GM12878 (cell line): ENCODE measurements around the gene BCAS3. TPM values are rescaled to one million over a fixed set of nuclear protein-coding genes. Genes with fewer than 3 reads are reported as not detected.

ENCODE experiments used
- ATAC-seq: fragments of 200-7000 bp; cut with Tn5 transposase; 3 replicates; pipeline ENCODE4 v1.9.1; 2020; ENCODE audit warnings: mild to moderate bottlenecking, moderate library complexity
- BruUV-seq: library from RNA; stranded (reverse); fragments of 400-500 nt; replicated peaks from 2 replicates; lab custom pipeline; 2021; lab: Mats Ljungman, UMichigan
- CTCF ChIA-PET: fragments of 300-600 bp; sonication (Branson Sonifier 250); formaldehyde crosslinking; extraction: SDS; loops from one replicate; lab custom pipeline; 2021; ENCODE audit warnings: inconsistent platforms; lab: Yijun Ruan, JAX
- POLR2A ChIA-PET: fragments of 350-600 bp; formaldehyde crosslinking; extraction: SDS; loops from one replicate; lab custom pipeline; 2021; ENCODE audit warnings: inconsistent platforms; lab: Charles Lee
- RAD21 ChIA-PET: fragments of 300-600 bp; sonication (Branson Sonifier 250); formaldehyde crosslinking; loops from one replicate; lab custom pipeline; 2023; ENCODE audit warnings: antibody characterized with exemption; ENCODE audit not compliant: unreplicated experiment; lab: Charles Lee
- SMC1A ChIA-PET: fragments of 300-600 bp; sonication (Branson Sonifier 250); formaldehyde crosslinking; loops from one replicate; lab custom pipeline; 2023; ENCODE audit not compliant: unreplicated experiment, uncharacterized antibody; lab: Charles Lee
- DNase-seq: peaks from one replicate; pipeline ENCODE4 v3.0.0-alpha.2; 2011; ENCODE audit warnings: low read depth, low spot score
- FAIRE-seq: peaks from 3 replicates; lab custom pipeline; 2011; peaks lifted over from hg19 to GRCh38; lab: Jason Lieb, UNC
- H2AFZ ChIP-seq: 2 replicates; pipeline ENCODE4 v1.6.0; 2011; ENCODE audit warnings: low read depth, low read length, control low read depth; ENCODE audit not compliant: control insufficient read depth
- H3K27ac ChIP-seq: 2 replicates; pipeline ENCODE4 v1.5.1; 2011; ENCODE audit warnings: control low read depth; ENCODE audit not compliant: control insufficient read depth, insufficient read depth
- H3K27me3 ChIP-seq, 2 experiments: replicated peaks in 1 of 2; 2 replicates each; pipeline versions ENCODE4 v1.6.0 to v1.6.1; 2011; ENCODE audit warnings: low read length in 1 of 2; ENCODE audit not compliant: control insufficient read depth in 2 of 2, insufficient read depth in 2 of 2
- H3K36me3 ChIP-seq, 2 experiments: 2 replicates each; pipeline ENCODE4 v1.5.1; 2011; ENCODE audit warnings: low read length in 1 of 2; ENCODE audit not compliant: control insufficient read depth in 2 of 2, insufficient read depth in 2 of 2
- H3K4me1 ChIP-seq: 2 replicates; pipeline ENCODE4 v1.6.1; 2011; ENCODE audit warnings: mild to moderate bottlenecking, low read length, moderate library complexity, mixed read lengths; ENCODE audit not compliant: control insufficient read depth, insufficient read depth
- H3K4me2 ChIP-seq: 2 replicates; pipeline ENCODE4 v1.6.0; 2011; ENCODE audit warnings: control low read depth; ENCODE audit not compliant: control insufficient read depth, insufficient read depth
- H3K4me3 ChIP-seq: fragments of 200-600 bp; sonication (generic); 2 replicates; pipeline ENCODE4 v1.5.1; 2016
- H3K79me2 ChIP-seq: 2 replicates; pipeline ENCODE4 v1.6.0; 2011; ENCODE audit warnings: low read length; ENCODE audit not compliant: control insufficient read depth, insufficient read depth
- H3K9ac ChIP-seq: 2 replicates; pipeline ENCODE4 v1.8.0; 2011; ENCODE audit warnings: low read length, control low read depth, mixed read lengths; ENCODE audit not compliant: control insufficient read depth, insufficient read depth
- H3K9me3 ChIP-seq: replicated peaks from 3 replicates; pipeline ENCODE4 v1.5.1; 2011; ENCODE audit warnings: mild to moderate bottlenecking, low read length; ENCODE audit not compliant: control insufficient read depth, insufficient read depth
- H4K20me1 ChIP-seq: 2 replicates; pipeline ENCODE4 v1.6.0; 2011; ENCODE audit not compliant: control insufficient read depth, insufficient read depth
- CBFB ChIP-seq: IDR thresholded peaks from 2 replicates; pipeline ENCODE4 v1.6.1; 2016; ENCODE audit warnings: antibody characterized with exemption, low read depth
- RUNX3 ChIP-seq: IDR thresholded peaks from 2 replicates; pipeline ENCODE4 v1.6.1; 2012; ENCODE audit warnings: low read length, inconsistent platforms
- TCF12 ChIP-seq: IDR thresholded peaks from 2 replicates; pipeline ENCODE4 v1.6.1; 2011; ENCODE audit warnings: low read depth, mild to moderate bottlenecking, low read length
- TCF7 ChIP-seq: IDR thresholded peaks from 2 replicates; pipeline ENCODE4 v1.6.1; 2014; ENCODE audit warnings: antibody characterized with exemption, borderline replicate concordance
- ZBED1 ChIP-seq: IDR thresholded peaks from 2 replicates; pipeline ENCODE4 v1.6.1; 2016; ENCODE audit warnings: borderline replicate concordance
- WGBS: methylation state at CpG from one replicate; pipeline ENCODE4 v1.1.6; 2016; ENCODE audit warnings: low lambda C conversion rate; ENCODE audit not compliant: insufficient replicate concordance, insufficient coverage; ENCODE audit errors: missing lambda C conversion rate; 5-methylcytosine and 5-hydroxymethylcytosine counted together
- in situ Hi-C: fragments of 300-500 bp; cut with MboI; formaldehyde crosslinking; loops from 9 replicates; pipeline ENCODE4 v1.14.3; 2018; ENCODE audit warnings: mixed read lengths
- intact Hi-C: fragments of 100-400 bp; cut with micrococcal nuclease; formaldehyde crosslinking; loops from one replicate; pipeline ENCODE4 v1.14.2; 2022; ENCODE audit not compliant: unreplicated experiment
- polyA plus RNA-seq, 11 experiments: library from polyadenylated mRNA; depleted of rRNA in 4 of 11; unstranded in 6 of 11; stranded (reverse) in 5 of 11; fragments of >200 nt; fragmentation: Nextera tagmentation in 4 of 11; fragmentation: Illumina TruSeq in 1 of 11; extraction: Ambion mirVana in 4 of 11; extraction: Trizol in 1 of 11; gene quantifications; 1 replicate in 1 of 11; 2 replicates in 10 of 11; pipeline versions ENCODE4 v1.2.1 to v1.2.3, GENCODE V29; 2011 to 2016; ENCODE audit warnings: inconsistent platforms in 2 of 11, missing spikeins in 2 of 11, low read depth in 1 of 11
- total RNA-seq, 4 experiments: library from RNA; depleted of rRNA in 3 of 4; stranded (reverse); fragments of >200 nt in 3 of 4; fragmentation: Illumina TruSeq in 1 of 4; extraction: Trizol in 1 of 4; gene quantifications; 2 replicates each; pipeline versions ENCODE4 v1.2.1 to v1.2.3, GENCODE V29; 2013 to 2021
- TF ChIP-seq, protein P1 (sequence below): fragments of 450-650 bp; IDR thresholded peaks from 2 replicates; pipeline ENCODE4 v1.6.1; 2016; ENCODE audit warnings: mild to moderate bottlenecking
- TF ChIP-seq, protein P2 (sequence below): IDR thresholded peaks from 2 replicates; pipeline ENCODE4 v1.6.1; 2011; ENCODE audit warnings: low read depth, mild to moderate bottlenecking, low read length, moderate library complexity, borderline replicate concordance; ENCODE audit errors: extremely low read depth
- TF ChIP-seq, protein P3 (sequence below): fragments of 450-650 bp; formaldehyde crosslinking; IDR thresholded peaks from 2 replicates; pipeline ENCODE4 v1.4.0; 2020; ENCODE audit warnings: mild to moderate bottlenecking, moderate library complexity
- TF ChIP-seq, protein P4 (sequence below): fragments of 450-650 bp; IDR thresholded peaks from 2 replicates; pipeline ENCODE4 v1.6.1; 2017; ENCODE audit warnings: mild to moderate bottlenecking, moderate library complexity

BCAS3 gene
- total and polyA plus RNA-seq, 10 of the 15 experiments (the other 5 are each of a cell fraction or from before 2014, with no cell fraction given), result 2.1 to 11.0 (median 6.6) TPM

DNA sequence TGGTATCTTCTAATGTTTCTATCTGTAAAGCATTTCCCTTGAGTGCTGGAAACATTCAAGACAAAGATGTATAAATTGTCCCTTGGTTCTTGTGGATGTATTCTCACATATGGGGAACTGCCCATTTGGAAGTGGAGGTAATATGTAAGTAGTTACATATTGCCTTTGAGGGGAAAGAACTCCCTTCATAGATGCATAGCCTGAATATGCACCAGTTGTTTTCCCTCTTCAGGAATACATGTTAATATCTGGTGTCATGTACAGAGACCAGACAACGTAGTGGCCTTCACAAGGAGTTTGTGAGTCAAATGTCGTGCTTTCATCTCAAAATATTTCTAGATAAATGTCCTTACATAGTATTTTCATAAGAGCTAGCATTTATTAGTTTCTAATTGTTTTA, 213.5 kb downstream of the BCAS3 start (continued):
- TF ChIP-seq RUNX3, result no peak
- TF ChIP-seq, protein P1, sequence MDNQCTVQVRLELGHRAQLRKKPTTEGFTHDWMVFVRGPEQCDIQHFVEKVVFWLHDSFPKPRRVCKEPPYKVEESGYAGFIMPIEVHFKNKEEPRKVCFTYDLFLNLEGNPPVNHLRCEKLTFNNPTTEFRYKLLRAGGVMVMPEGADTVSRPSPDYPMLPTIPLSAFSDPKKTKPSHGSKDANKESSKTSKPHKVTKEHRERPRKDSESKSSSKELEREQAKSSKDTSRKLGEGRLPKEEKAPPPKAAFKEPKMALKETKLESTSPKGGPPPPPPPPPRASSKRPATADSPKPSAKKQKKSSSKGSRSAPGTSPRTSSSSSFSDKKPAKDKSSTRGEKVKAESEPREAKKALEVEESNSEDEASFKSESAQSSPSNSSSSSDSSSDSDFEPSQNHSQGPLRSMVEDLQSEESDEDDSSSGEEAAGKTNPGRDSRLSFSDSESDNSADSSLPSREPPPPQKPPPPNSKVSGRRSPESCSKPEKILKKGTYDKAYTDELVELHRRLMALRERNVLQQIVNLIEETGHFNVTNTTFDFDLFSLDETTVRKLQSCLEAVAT, result no peak
- TF ChIP-seq, protein P2, sequence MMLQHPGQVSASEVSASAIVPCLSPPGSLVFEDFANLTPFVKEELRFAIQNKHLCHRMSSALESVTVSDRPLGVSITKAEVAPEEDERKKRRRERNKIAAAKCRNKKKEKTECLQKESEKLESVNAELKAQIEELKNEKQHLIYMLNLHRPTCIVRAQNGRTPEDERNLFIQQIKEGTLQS, result no peak

DNA sequence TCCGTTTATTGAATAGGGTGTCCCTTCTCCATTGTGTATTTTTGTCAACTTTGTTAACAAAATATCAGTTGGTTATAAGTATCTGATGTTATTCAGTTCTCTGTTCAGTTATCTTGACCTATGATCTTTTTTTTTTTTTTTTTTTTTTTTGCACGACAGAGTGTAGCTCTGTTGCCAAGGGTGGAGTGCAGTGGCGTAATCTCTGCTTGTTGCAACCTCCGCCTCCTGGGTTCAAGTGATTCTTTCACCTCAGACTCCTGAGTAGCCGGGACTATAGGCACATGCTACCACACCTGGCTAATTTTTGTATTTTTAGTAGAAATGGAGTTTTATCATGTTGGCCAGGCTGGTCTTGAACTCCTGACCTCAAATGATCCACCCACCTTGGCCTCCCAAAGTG, 215.8 kb downstream of the BCAS3 start:
- ATAC-seq (no peak), FAIRE-seq (no peak), DNase-seq (no peak)
- no TSS peak for BruUV-seq
- Histone ChIP-seq H4K20me1 (no peaks in the 10 kb centered on the region), H3K27me3 (no peaks in the 10 kb centered on the region), H3K4me2 (no peak overlapping the region), H3K79me2 (no peaks in the 10 kb centered on the region), H2AFZ (no peak overlapping the region), H3K9me3 (no peaks in the 10 kb centered on the region; the same call in 2 of the 3 replicates), H3K27ac (no peak overlapping the region), H3K4me3 (no peak overlapping the region), H3K4me1 (no peaks in the 10 kb centered on the region), H3K9ac (no peak overlapping the region), H3K36me3 (no peaks in the 10 kb centered on the region)
- WGBS, result 55% methylated on average over 4 of the region's 5 CpGs
- CTCF ChIA-PET, result no interaction called here
- POLR2A ChIA-PET, result no interaction called here
- RAD21 ChIA-PET, result no interaction called here
- intact Hi-C loops, result no loop called here
- in situ Hi-C loops, result no loop called here
- SMC1A ChIA-PET, result no interaction called here
- no peak for TF ChIP-seq ZBED1
- TF ChIP-seq TCF7, result no peak
- TF ChIP-seq, protein P3, sequence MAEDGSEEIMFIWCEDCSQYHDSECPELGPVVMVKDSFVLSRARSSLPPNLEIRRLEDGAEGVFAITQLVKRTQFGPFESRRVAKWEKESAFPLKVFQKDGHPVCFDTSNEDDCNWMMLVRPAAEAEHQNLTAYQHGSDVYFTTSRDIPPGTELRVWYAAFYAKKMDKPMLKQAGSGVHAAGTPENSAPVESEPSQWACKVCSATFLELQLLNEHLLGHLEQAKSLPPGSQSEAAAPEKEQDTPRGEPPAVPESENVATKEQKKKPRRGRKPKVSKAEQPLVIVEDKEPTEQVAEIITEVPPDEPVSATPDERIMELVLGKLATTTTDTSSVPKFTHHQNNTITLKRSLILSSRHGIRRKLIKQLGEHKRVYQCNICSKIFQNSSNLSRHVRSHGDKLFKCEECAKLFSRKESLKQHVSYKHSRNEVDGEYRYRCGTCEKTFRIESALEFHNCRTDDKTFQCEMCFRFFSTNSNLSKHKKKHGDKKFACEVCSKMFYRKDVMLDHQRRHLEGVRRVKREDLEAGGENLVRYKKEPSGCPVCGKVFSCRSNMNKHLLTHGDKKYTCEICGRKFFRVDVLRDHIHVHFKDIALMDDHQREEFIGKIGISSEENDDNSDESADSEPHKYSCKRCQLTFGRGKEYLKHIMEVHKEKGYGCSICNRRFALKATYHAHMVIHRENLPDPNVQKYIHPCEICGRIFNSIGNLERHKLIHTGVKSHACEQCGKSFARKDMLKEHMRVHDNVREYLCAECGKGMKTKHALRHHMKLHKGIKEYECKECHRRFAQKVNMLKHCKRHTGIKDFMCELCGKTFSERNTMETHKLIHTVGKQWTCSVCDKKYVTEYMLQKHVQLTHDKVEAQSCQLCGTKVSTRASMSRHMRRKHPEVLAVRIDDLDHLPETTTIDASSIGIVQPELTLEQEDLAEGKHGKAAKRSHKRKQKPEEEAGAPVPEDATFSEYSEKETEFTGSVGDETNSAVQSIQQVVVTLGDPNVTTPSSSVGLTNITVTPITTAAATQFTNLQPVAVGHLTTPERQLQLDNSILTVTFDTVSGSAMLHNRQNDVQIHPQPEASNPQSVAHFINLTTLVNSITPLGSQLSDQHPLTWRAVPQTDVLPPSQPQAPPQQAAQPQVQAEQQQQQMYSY (CRISPR knock-in tag), result no peak
- TF ChIP-seq, protein P4, sequence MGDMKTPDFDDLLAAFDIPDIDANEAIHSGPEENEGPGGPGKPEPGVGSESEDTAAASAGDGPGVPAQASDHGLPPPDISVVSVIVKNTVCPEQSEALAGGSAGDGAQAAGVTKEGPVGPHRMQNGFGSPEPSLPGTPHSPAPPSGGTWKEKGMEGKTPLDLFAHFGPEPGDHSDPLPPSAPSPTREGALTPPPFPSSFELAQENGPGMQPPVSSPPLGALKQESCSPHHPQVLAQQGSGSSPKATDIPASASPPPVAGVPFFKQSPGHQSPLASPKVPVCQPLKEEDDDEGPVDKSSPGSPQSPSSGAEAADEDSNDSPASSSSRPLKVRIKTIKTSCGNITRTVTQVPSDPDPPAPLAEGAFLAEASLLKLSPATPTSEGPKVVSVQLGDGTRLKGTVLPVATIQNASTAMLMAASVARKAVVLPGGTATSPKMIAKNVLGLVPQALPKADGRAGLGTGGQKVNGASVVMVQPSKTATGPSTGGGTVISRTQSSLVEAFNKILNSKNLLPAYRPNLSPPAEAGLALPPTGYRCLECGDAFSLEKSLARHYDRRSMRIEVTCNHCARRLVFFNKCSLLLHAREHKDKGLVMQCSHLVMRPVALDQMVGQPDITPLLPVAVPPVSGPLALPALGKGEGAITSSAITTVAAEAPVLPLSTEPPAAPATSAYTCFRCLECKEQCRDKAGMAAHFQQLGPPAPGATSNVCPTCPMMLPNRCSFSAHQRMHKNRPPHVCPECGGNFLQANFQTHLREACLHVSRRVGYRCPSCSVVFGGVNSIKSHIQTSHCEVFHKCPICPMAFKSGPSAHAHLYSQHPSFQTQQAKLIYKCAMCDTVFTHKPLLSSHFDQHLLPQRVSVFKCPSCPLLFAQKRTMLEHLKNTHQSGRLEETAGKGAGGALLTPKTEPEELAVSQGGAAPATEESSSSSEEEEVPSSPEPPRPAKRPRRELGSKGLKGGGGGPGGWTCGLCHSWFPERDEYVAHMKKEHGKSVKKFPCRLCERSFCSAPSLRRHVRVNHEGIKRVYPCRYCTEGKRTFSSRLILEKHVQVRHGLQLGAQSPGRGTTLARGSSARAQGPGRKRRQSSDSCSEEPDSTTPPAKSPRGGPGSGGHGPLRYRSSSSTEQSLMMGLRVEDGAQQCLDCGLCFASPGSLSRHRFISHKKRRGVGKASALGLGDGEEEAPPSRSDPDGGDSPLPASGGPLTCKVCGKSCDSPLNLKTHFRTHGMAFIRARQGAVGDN, result no peak
- TF ChIP-seq CBFB, result no peak
- TF ChIP-seq TCF12, result no peak
